ENCODE measurements around the gene TTLL11.

DNA sequence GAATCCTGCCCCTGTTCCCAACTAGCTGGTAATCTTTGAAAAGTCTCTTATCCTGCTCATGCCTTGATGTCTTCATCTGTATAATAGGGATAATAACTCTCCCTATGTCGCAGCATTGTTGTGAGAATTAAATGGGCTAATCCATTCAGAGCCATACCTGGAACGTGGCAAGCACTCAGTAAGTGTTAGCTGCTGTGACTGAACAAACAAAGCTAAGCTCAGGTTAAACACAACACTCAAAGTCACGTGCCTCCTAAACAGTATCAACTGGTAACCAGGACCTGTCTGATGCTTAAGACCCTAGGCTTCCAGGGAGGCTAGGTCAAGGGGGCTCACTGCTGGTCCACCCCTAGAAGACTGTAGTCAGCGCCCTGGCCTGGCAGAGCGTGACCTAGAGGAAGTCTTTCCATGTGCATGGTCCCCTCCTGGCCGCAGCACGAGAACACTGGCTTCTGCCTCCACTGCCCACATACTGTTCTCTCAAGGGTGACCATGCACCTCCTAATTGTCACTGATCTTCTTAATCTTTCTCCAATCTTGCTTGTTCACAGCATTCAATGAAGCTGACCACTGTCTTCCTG lies 211.1 kb downstream of the TTLL11 start:
- TF ChIP-seq, protein P1, sequence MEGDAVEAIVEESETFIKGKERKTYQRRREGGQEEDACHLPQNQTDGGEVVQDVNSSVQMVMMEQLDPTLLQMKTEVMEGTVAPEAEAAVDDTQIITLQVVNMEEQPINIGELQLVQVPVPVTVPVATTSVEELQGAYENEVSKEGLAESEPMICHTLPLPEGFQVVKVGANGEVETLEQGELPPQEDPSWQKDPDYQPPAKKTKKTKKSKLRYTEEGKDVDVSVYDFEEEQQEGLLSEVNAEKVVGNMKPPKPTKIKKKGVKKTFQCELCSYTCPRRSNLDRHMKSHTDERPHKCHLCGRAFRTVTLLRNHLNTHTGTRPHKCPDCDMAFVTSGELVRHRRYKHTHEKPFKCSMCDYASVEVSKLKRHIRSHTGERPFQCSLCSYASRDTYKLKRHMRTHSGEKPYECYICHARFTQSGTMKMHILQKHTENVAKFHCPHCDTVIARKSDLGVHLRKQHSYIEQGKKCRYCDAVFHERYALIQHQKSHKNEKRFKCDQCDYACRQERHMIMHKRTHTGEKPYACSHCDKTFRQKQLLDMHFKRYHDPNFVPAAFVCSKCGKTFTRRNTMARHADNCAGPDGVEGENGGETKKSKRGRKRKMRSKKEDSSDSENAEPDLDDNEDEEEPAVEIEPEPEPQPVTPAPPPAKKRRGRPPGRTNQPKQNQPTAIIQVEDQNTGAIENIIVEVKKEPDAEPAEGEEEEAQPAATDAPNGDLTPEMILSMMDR (IDR thresholded peaks at IDR 0.05), result no peak
- no peak for TF ChIP-seq POLR2A (IDR thresholded peaks at IDR 0.05)
